HCT116 (cell line): Measurements from ENCODE around the gene ZDHHC9. TPM values are rescaled to one million over a fixed set of nuclear protein-coding genes. Genes with fewer than 3 reads are reported as not detected.

Experiments
- ATAC-seq: fragments of 200-7000 bp; cut with Tn5 transposase; 2 replicates; pipeline ENCODE4 v1.9.1; 2020; ENCODE audit warnings: mild to moderate bottlenecking, moderate library complexity
- BruUV-seq: library from RNA; stranded (reverse); fragments of 400-500 nt; replicated peaks from 2 replicates; lab custom pipeline; 2021; lab: Mats Ljungman, UMichigan
- CTCF ChIA-PET: fragments of 300-600 bp; sonication (Branson Sonifier 250); formaldehyde crosslinking; loops from one replicate; lab custom pipeline; 2021; ENCODE audit warnings: antibody characterized with exemption; lab: Charles Lee
- POLR2A ChIA-PET: fragments of 300-600, 350-600 bp; sonication (Branson Sonifier 250); formaldehyde crosslinking; loops from one replicate; lab custom pipeline; 2021; ENCODE audit warnings: antibody characterized with exemption; lab: Charles Lee
- RAD21 ChIA-PET, 2 experiments: fragments of 300-600 bp; sonication (Branson Sonifier 250); formaldehyde crosslinking; loops; one replicate each; lab custom pipeline; 2023; ENCODE audit warnings: low total read pairs in 2 of 2; ENCODE audit not compliant: uncharacterized antibody in 2 of 2, unreplicated experiment in 2 of 2, low non-redundant PET in 1 of 2; lab: Charles Lee
- DNase-seq: peaks from one replicate; pipeline ENCODE4 v3.0.0-alpha.2; 2010; ENCODE audit warnings: low read depth, low spot score
- H2AFZ ChIP-seq: fragments of 200-600 bp; shearing (Covaris generic), sonication (generic); 2 replicates; pipeline ENCODE4 v1.6.1; 2017; ENCODE audit warnings: low read depth, mixed run types, mixed read lengths, antibody characterized with exemption, low read length; ENCODE audit not compliant: poor library complexity, severe bottlenecking
- H3K27ac ChIP-seq: 2 replicates; pipeline ENCODE4 v1.5.1; 2012; ENCODE audit warnings: low read depth, low read length
- H3K27me3 ChIP-seq: fragments of 200-600 bp; sonication (generic); 2 replicates; pipeline ENCODE4 v1.6.1; 2016; ENCODE audit warnings: mixed run types, low read length, mixed read lengths; ENCODE audit not compliant: insufficient read depth
- H3K36me3 ChIP-seq, 2 experiments: fragments of 200-500 bp in 1 of 2; fragments of 200-600 bp in 1 of 2; sonication (Bioruptor generic) in 1 of 2; sonication (generic) in 1 of 2; 2 replicates each; pipeline versions ENCODE4 v1.5.1 to v1.6.1; 2014 to 2016; ENCODE audit warnings: low read length in 2 of 2, inconsistent platforms in 1 of 2, mixed read lengths in 1 of 2, mixed run types in 1 of 2; ENCODE audit not compliant: insufficient read depth in 2 of 2, control insufficient read depth in 1 of 2
- H3K4me1 ChIP-seq, 2 experiments: fragments of 200-600 bp in 1 of 2; sonication (generic) in 1 of 2; 2 replicates each; pipeline versions ENCODE4 v1.5.1 to v1.6.1; 2012 to 2017; ENCODE audit warnings: low read length in 2 of 2, inconsistent platforms in 1 of 2, mild to moderate bottlenecking in 1 of 2, mixed read lengths in 1 of 2, mixed run types in 1 of 2, moderate library complexity in 1 of 2; ENCODE audit not compliant: insufficient read depth in 2 of 2, control insufficient read depth in 1 of 2
- H3K4me2 ChIP-seq: fragments of 200-600 bp; sonication (generic); 2 replicates; pipeline ENCODE4 v1.6.1; 2017; ENCODE audit warnings: mixed run types, low read length, mixed read lengths
- H3K4me3 ChIP-seq, 2 experiments: fragments of 200-600 bp in 1 of 2; sonication (generic) in 1 of 2; replicated peaks in 1 of 2; 2 replicates each; pipeline ENCODE4 v1.5.1; 2011 to 2016; ENCODE audit warnings: low read length in 2 of 2, control low read depth in 1 of 2, low read depth in 1 of 2, mild to moderate bottlenecking in 1 of 2, mixed read lengths in 1 of 2, mixed run types in 1 of 2
- H3K79me2 ChIP-seq: fragments of 200-600 bp; sonication (generic); 2 replicates; pipeline ENCODE4 v1.6.1; 2017; ENCODE audit warnings: mild to moderate bottlenecking, mixed run types, low read length, moderate library complexity, mixed read lengths; ENCODE audit not compliant: insufficient read depth
- H3K9ac ChIP-seq: fragments of 200-600 bp; sonication (generic); 2 replicates; pipeline ENCODE4 v1.6.1; 2016; ENCODE audit warnings: low read length, mixed read lengths
- H3K9me2 ChIP-seq: fragments of 200-600 bp; sonication (generic), shearing (Covaris generic); 2 replicates; pipeline ENCODE4 v1.6.1; 2017; ENCODE audit warnings: mixed run types, mild to moderate bottlenecking, moderate library complexity; ENCODE audit not compliant: insufficient read depth
- H3K9me3 ChIP-seq, 2 experiments: fragments of 200-500 bp in 1 of 2; fragments of 200-600 bp in 1 of 2; sonication (Bioruptor generic) in 1 of 2; sonication (generic) in 1 of 2; 2 replicates each; pipeline ENCODE4 v1.6.1; 2014 to 2017; ENCODE audit warnings: low read length in 2 of 2, mixed read lengths in 2 of 2, inconsistent platforms in 1 of 2, low read depth in 1 of 2, mild to moderate bottlenecking in 1 of 2, mixed run types in 1 of 2, moderate library complexity in 1 of 2; ENCODE audit not compliant: control insufficient read depth in 1 of 2, insufficient read depth in 1 of 2
- H4K20me1 ChIP-seq: fragments of 200-600 bp; sonication (generic), shearing (Covaris generic); 2 replicates; pipeline ENCODE4 v1.6.1; 2017; ENCODE audit warnings: mixed run types, mild to moderate bottlenecking, moderate library complexity; ENCODE audit not compliant: insufficient read depth
- CEBPB ChIP-seq: IDR thresholded peaks from 2 replicates; pipeline ENCODE4 v1.6.1; 2012; ENCODE audit warnings: low read depth
- CTCF ChIP-seq, 3 experiments: fragments of 200-600 bp in 1 of 3; sonication (generic) in 1 of 3; IDR thresholded peaks in 2 of 3; conservative IDR thresholded peaks in 1 of 3; 2 replicates each; pipeline ENCODE4 v1.5.1; 2012 to 2017; ENCODE audit warnings: low read depth in 2 of 3, low read length in 2 of 3, antibody characterized with exemption in 1 of 3, borderline replicate concordance in 1 of 3, control low read depth in 1 of 3, mild to moderate bottlenecking in 1 of 3, mixed read lengths in 1 of 3, mixed run types in 1 of 3, moderate library complexity in 1 of 3; ENCODE audit not compliant: insufficient read depth in 1 of 3
- ELF1 ChIP-seq: IDR thresholded peaks from 2 replicates; pipeline ENCODE4 v1.6.1; 2012; ENCODE audit warnings: low read depth, borderline replicate concordance
- EZH2 ChIP-seq: fragments of 200-600 bp; sonication (generic); IDR thresholded peaks from 2 replicates; pipeline ENCODE4 v1.6.1; 2017; ENCODE audit warnings: antibody characterized with exemption, mixed run types
- MAX ChIP-seq: IDR thresholded peaks from 2 replicates; pipeline ENCODE4 v1.6.1; 2012
- REST ChIP-seq: IDR thresholded peaks from 2 replicates; pipeline ENCODE4 v1.6.1; 2012; ENCODE audit warnings: low read depth
- TCF7L2 ChIP-seq: IDR thresholded peaks from 2 replicates; pipeline ENCODE4 v1.7.0; 2011; ENCODE audit warnings: borderline replicate concordance, inconsistent platforms; ENCODE audit not compliant: insufficient read depth, insufficient read length; ENCODE audit errors: extremely low read depth
- intact Hi-C: fragments of 100-400 bp; cut with micrococcal nuclease; formaldehyde crosslinking; loops from 2 replicates; pipeline ENCODE4 v1.10.0; 2022
- total RNA-seq: library from RNA; stranded (reverse); gene quantifications from one replicate; pipeline ENCODE4 v1.2.1, GENCODE V29; 2021; ENCODE audit not compliant: unreplicated experiment
- TF ChIP-seq, protein P1 (sequence below): IDR thresholded peaks from 2 replicates; pipeline ENCODE4 v1.6.1; 2012
- TF ChIP-seq, protein P2 (sequence below): IDR thresholded peaks from 2 replicates; pipeline ENCODE4 v1.6.1; 2011; ENCODE audit warnings: mild to moderate bottlenecking, low read length, moderate library complexity; ENCODE audit not compliant: insufficient replicate concordance; ENCODE audit errors: extremely low read depth

ZDHHC9 gene
- total RNA-seq, 1 experiment from 2014 or later, result 18.9 TPM

GRCh38 chrX:129836827-129837226, 6.9 kb downstream of the ZDHHC9 start:
- H3K79me2 ChIP-seq, result 0 out of 2 replicates have a peak, but pooled peaks cover 6% of the 10 kb centered on the region
- no peaks in the 10 kb centered on the region for H4K20me1 ChIP-seq
- intact Hi-C loops, result no loop called here
- no peak overlapping the region for H3K27ac ChIP-seq
- no TSS peak for BruUV-seq
- no peaks in the 10 kb centered on the region for H3K9me2 ChIP-seq
- no peaks in the 10 kb centered on the region for H3K27me3 ChIP-seq
- no peak overlapping the region for H3K4me3 ChIP-seq
- no peak overlapping the region for H3K4me2 ChIP-seq
- DNase-seq, result no peak
- no peak overlapping the region for H3K9ac ChIP-seq
- H3K4me1 ChIP-seq, result no peaks in the 10 kb centered on the region
- H3K9me3 ChIP-seq, result no peaks in the 10 kb centered on the region
- ChIA-PET POLR2A (no interaction called here), CTCF (no interaction called here), RAD21 (no interaction called here)
- TF ChIP-seq, protein P1, sequence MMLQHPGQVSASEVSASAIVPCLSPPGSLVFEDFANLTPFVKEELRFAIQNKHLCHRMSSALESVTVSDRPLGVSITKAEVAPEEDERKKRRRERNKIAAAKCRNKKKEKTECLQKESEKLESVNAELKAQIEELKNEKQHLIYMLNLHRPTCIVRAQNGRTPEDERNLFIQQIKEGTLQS, result no peak
- no peaks in the 10 kb centered on the region for H3K36me3 ChIP-seq
- ATAC-seq, result no peak
- H2AFZ ChIP-seq, result no peak overlapping the region

DNA sequence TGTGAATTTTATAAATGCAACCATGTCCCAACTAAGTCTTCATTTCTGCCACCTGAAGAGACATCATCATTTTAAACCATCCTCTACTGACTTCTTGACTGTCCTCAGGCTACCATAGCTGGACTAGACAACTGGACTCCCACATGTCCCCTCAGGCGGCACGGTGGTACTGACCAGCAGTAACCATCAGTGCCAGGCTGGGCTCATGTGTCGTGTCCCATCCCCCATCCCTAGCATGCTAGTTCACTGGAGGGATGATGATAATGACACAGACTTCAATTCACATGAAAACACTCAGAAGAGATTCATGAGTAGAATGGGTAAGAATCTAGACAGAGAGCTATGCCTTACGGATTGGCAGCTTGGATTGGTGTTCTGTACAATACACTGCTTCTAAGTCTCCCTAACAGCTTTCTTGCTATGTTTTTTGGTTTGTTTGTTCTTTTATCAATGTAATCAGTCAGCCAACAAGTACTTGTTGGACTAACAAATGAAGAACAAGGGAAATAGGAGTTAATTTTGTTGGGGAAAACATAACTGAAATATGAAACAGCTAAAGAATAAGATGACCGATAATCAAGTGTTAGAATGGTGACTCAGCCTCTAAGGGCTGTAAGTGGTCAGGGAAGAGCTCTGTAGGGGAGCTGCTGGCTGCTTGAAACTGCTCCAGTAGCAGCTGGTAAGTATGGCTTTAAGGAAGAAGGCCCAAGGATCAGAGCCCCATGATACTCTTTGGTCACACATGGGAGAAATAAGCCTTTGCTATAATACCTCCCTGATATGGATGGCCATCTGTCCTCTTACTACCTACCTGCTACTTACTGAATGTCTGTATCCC, 10.3 kb downstream of the ZDHHC9 start:
- no TSS peak for BruUV-seq
- H3K9me2 ChIP-seq, result no peaks in the 10 kb centered on the region
- no peak overlapping the region for H3K4me3 ChIP-seq
- no peaks in the 10 kb centered on the region for H3K36me3 ChIP-seq
- H2AFZ ChIP-seq, result no peak overlapping the region
- H3K79me2 ChIP-seq, result 0 out of 2 replicates have a peak, but pooled peaks cover 3% of the 10 kb centered on the region
- POLR2A ChIA-PET, result no interaction called here
- no peak overlapping the region for H3K27ac ChIP-seq
- CTCF ChIA-PET, result no interaction called here
- H3K27me3 ChIP-seq, result no peaks in the 10 kb centered on the region
- no peak for DNase-seq
- H3K4me1 ChIP-seq, result no peaks in the 10 kb centered on the region
- no peak overlapping the region for H3K4me2 ChIP-seq
- RAD21 ChIA-PET, result no interaction called here
- no peak for ATAC-seq
- H3K9me3 ChIP-seq, result no peaks in the 10 kb centered on the region
- H3K9ac ChIP-seq, result no peak overlapping the region
- intact Hi-C loops, result no loop called here
- no peaks in the 10 kb centered on the region for H4K20me1 ChIP-seq
- TF ChIP-seq REST (no peak), ELF1 (no peak), TCF7L2 (no peak), CTCF (IDR thresholded peaks at IDR 0.05 in 2 of 3, conservative IDR thresholded peaks at IDR 0.05 in 1 of 3; ENCODE audit: borderline replicate concordance in 1 of 3, insufficient read depth in 1 of 3, low read depth in 2 of 3, low read length in 2 of 3) (no peak), EZH2 (no peak), MAX (no peak), CEBPB (no peak)
- TF ChIP-seq, protein P2, sequence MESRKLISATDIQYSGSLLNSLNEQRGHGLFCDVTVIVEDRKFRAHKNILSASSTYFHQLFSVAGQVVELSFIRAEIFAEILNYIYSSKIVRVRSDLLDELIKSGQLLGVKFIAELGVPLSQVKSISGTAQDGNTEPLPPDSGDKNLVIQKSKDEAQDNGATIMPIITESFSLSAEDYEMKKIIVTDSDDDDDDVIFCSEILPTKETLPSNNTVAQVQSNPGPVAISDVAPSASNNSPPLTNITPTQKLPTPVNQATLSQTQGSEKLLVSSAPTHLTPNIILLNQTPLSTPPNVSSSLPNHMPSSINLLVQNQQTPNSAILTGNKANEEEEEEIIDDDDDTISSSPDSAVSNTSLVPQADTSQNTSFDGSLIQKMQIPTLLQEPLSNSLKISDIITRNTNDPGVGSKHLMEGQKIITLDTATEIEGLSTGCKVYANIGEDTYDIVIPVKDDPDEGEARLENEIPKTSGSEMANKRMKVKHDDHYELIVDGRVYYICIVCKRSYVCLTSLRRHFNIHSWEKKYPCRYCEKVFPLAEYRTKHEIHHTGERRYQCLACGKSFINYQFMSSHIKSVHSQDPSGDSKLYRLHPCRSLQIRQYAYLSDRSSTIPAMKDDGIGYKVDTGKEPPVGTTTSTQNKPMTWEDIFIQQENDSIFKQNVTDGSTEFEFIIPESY, result no peak
